BLaER1 treated with 17β-estradiol and CSF1 and Interleukin-3, amounts not matched to agents 10 nM and 100 nM (cell line): ENCODE data around the gene SAMD4A.

Experiments used
- H3K27ac ChIP-seq, 11 experiments: shearing (Covaris generic); formaldehyde crosslinking; 2 replicates each; pipeline ENCODE4 v1.8.1; 2022
- H3K27me3 ChIP-seq, 11 experiments: shearing (Covaris generic); formaldehyde crosslinking; 2 replicates each; pipeline ENCODE4 v1.8.1; 2022
- H3K36me3 ChIP-seq, 11 experiments: shearing (Covaris generic); formaldehyde crosslinking; 2 replicates each; pipeline ENCODE4 v1.8.1; 2022
- H3K4me1 ChIP-seq, 10 experiments: shearing (Covaris generic); formaldehyde crosslinking; 2 replicates each; pipeline ENCODE4 v1.8.1; 2022
- H3K4me2 ChIP-seq, 11 experiments: shearing (Covaris generic); formaldehyde crosslinking; 2 replicates each; pipeline ENCODE4 v1.8.1; 2022
- H3K4me3 ChIP-seq, 10 experiments: shearing (Covaris generic); formaldehyde crosslinking; 2 replicates each; pipeline ENCODE4 v1.8.1; 2022
- H3K9ac ChIP-seq, 11 experiments: shearing (Covaris generic); formaldehyde crosslinking; 2 replicates each; pipeline ENCODE4 v1.8.1; 2022
- H3K9me3 ChIP-seq, 11 experiments: shearing (Covaris generic); formaldehyde crosslinking; replicated peaks in 1 of 11; 2 replicates each; pipeline ENCODE4 v1.8.1; 2022
- H4K20me1 ChIP-seq, 11 experiments: shearing (Covaris generic); formaldehyde crosslinking; 2 replicates each; pipeline ENCODE4 v1.8.1; 2022
- Cebpa-rat ChIP-seq, 11 experiments: shearing (Covaris generic); IDR thresholded peaks; 2 replicates each; pipeline ENCODE4 v1.8.1; 2022

SAMD4A gene

GRCh38 chr14:54685286-54685845, 118.4 kb downstream of the SAMD4A start:
- Histone ChIP-seq H3K9ac (no peak overlapping the region), H3K4me3 (no peak overlapping the region), H3K36me3 (peaks cover 0 to 25% (median 3%) of the 10 kb centered on the region in 11 experiments; a peak in 5 of 22 replicates), H3K9me3 (peaks cover 7 to 22% (median 13%) of the 10 kb centered on the region in 11 experiments; a peak in 20 of 22 replicates), H3K4me1 (peaks cover 13 to 45% (median 16%) of the 10 kb centered on the region in 10 experiments), H3K27ac (no peak overlapping the region), H3K4me2 (peak overlapping the region in 3 of 11 experiments; percentile 68 to 72 (median 70); a peak in 5 of 22 replicates), H4K20me1 (peaks cover 0 to 30% (median 0%) of the 10 kb centered on the region in 11 experiments; a peak in 5 of 22 replicates), H3K27me3 (no peaks in the 10 kb centered on the region)
- no peak for TF ChIP-seq Cebpa-rat (IDR thresholded peaks at IDR 0.05)

GRCh38 chr14:54686219-54686870, 119.4 kb downstream of the SAMD4A start:
- Histone ChIP-seq H3K9ac (no peak overlapping the region), H3K36me3 (peaks cover 0 to 25% (median 3%) of the 10 kb centered on the region in 11 experiments; a peak in 6 of 22 replicates), H4K20me1 (peaks cover 0 to 34% (median 0%) of the 10 kb centered on the region in 11 experiments; a peak in 6 of 22 replicates), H3K4me2 (peak overlapping the region in 1 of 11 experiments; percentile 68; a peak in 2 of 22 replicates), H3K9me3 (peaks cover 7 to 25% (median 13%) of the 10 kb centered on the region in 11 experiments; a peak in 20 of 22 replicates), H3K4me3 (no peak overlapping the region), H3K4me1 (peaks cover 13 to 54% (median 18%) of the 10 kb centered on the region in 10 experiments), H3K27me3 (no peaks in the 10 kb centered on the region), H3K27ac (no peak overlapping the region)
- no peak for TF ChIP-seq Cebpa-rat (IDR thresholded peaks at IDR 0.05)

GRCh38 chr14:54686871-54687749, 120.2 kb downstream of the SAMD4A start:
- H3K4me2 ChIP-seq: peak overlapping the region in 1 of 11 experiments; percentile 45; a peak in 2 of 22 replicates

GRCh38 chr14:54687750-54688119, 120.8 kb downstream of the SAMD4A start:
- H3K9me3 ChIP-seq: peaks cover 7 to 35% (median 21%) of the 10 kb centered on the region in 11 experiments; a peak in 20 of 22 replicates
- H3K4me2 ChIP-seq: 0 out of 22 replicates have a peak overlapping the region, but pooled peaks of 1 of the 11 experiments have one; percentile 4
- peaks cover 0 to 25% (median 3%) of the 10 kb centered on the region in 11 experiments; a peak in 6 of 22 replicates for H3K36me3 ChIP-seq
- peaks cover 0 to 25% (median 0%) of the 10 kb centered on the region in 11 experiments; a peak in 4 of 22 replicates for H4K20me1 ChIP-seq
- no peak overlapping the region for H3K4me3 ChIP-seq
- no peak for TF ChIP-seq Cebpa-rat (IDR thresholded peaks at IDR 0.05)
- H3K27ac ChIP-seq: no peak overlapping the region
- H3K9ac ChIP-seq: no peak overlapping the region
- H3K27me3 ChIP-seq: no peaks in the 10 kb centered on the region
- peaks cover 13 to 68% (median 25%) of the 10 kb centered on the region in 10 experiments for H3K4me1 ChIP-seq

More at GRCh38 chr14:54686871-54687749, 120.2 kb downstream of the SAMD4A start:
- Histone ChIP-seq H3K36me3 (peaks cover 0 to 25% (median 3%) of the 10 kb centered on the region in 11 experiments; a peak in 6 of 22 replicates), H4K20me1 (peaks cover 0 to 26% (median 0%) of the 10 kb centered on the region in 11 experiments; a peak in 6 of 22 replicates), H3K27ac (no peak overlapping the region), H3K4me1 (peaks cover 13 to 62% (median 23%) of the 10 kb centered on the region in 10 experiments), H3K9me3 (peaks cover 7 to 30% (median 16%) of the 10 kb centered on the region in 11 experiments; a peak in 20 of 22 replicates), H3K9ac (no peak overlapping the region), H3K27me3 (no peaks in the 10 kb centered on the region), H3K4me3 (no peak overlapping the region)
- TF ChIP-seq Cebpa-rat (IDR thresholded peaks at IDR 0.05): no peak

- no peak for TF ChIP-seq Cebpa-rat (IDR thresholded peaks at IDR 0.05)
- peaks cover 0 to 25% (median 0%) of the 10 kb centered on the region in 11 experiments; a peak in 4 of 22 replicates for H4K20me1 ChIP-seq
- H3K4me2 ChIP-seq: 0 out of 22 replicates have a peak overlapping the region, but pooled peaks of 1 of the 11 experiments have one; percentile 4
- no peaks in the 10 kb centered on the region for H3K27me3 ChIP-seq
- peaks cover 7 to 40% (median 26%) of the 10 kb centered on the region in 11 experiments; a peak in 20 of 22 replicates for H3K9me3 ChIP-seq
- no peak overlapping the region for H3K4me3 ChIP-seq
- peaks cover 12 to 72% (median 25%) of the 10 kb centered on the region in 10 experiments for H3K4me1 ChIP-seq
- H3K9ac ChIP-seq: no peak overlapping the region
- no peak overlapping the region for H3K27ac ChIP-seq
- H3K36me3 ChIP-seq: peaks cover 0 to 26% (median 4%) of the 10 kb centered on the region in 11 experiments; a peak in 6 of 22 replicates
These were observed 121.3 kb downstream of the SAMD4A start for GRCh38 chr14:54688229-54688628.

- no peak overlapping the region for H3K9ac ChIP-seq
- H4K20me1 ChIP-seq: peaks cover 0 to 15% (median 0%) of the 10 kb centered on the region in 11 experiments; a peak in 4 of 22 replicates
- peaks cover 0 to 42% (median 12%) of the 10 kb centered on the region in 11 experiments; a peak in 7 of 22 replicates for H3K36me3 ChIP-seq
- H3K27ac ChIP-seq: no peak overlapping the region
- H3K4me3 ChIP-seq: no peak overlapping the region
- peaks cover 0 to 58% (median 12%) of the 10 kb centered on the region in 10 experiments; a peak in 15 of 20 replicates for H3K4me1 ChIP-seq
- TF ChIP-seq Cebpa-rat (IDR thresholded peaks at IDR 0.05): no peak
- no peaks in the 10 kb centered on the region for H3K27me3 ChIP-seq
- no peak overlapping the region for H3K4me2 ChIP-seq
- H3K9me3 ChIP-seq: peaks cover 7 to 45% (median 34%) of the 10 kb centered on the region in 11 experiments; a peak in 20 of 22 replicates
These were observed 123.0 kb downstream of the SAMD4A start for GRCh38 chr14:54689928-54690327.

GRCh38 chr14:54690887-54691286, 124.0 kb downstream of the SAMD4A start:
- Histone ChIP-seq H3K27me3 (no peaks in the 10 kb centered on the region), H3K4me1 (peaks cover 0 to 49% (median 9%) of the 10 kb centered on the region in 10 experiments; a peak in 13 of 20 replicates), H3K36me3 (peaks cover 0 to 37% (median 9%) of the 10 kb centered on the region in 11 experiments; a peak in 7 of 22 replicates), H3K9ac (no peak overlapping the region), H4K20me1 (peaks cover 0 to 15% (median 0%) of the 10 kb centered on the region in 11 experiments; a peak in 4 of 22 replicates), H3K4me3 (no peak overlapping the region), H3K9me3 (peaks cover 3 to 37% (median 25%) of the 10 kb centered on the region in 11 experiments; a peak in 20 of 22 replicates), H3K4me2 (peak overlapping the region in 2 of 11 experiments; percentile 3 to 34; a peak in 1 of 22 replicates), H3K27ac (peak overlapping the region in 2 of 11 experiments; percentile 10 to 16; a peak in 1 of 22 replicates)
- TF ChIP-seq Cebpa-rat (IDR thresholded peaks at IDR 0.05): no peak
